ENCODE data around the gene PRODH2.
A peak's percentile ranks its signal among the peaks of the same experiment; 100 is the strongest.
"Not testable (repeated sequence)": the region's sequence is repeated elsewhere in the genome, so short reads cannot be mapped to it uniquely, and the experiment has no call there.

Gene PRODH2

GRCh38 chr19:35813043-35813890 is 622 bp upstream of the PRODH2 start:
- Histone ChIP-seq H3K4me3 (ENCODE audit: low read length) (no peak overlapping the region), H3K27ac (ENCODE audit: low read length) (no peak overlapping the region), H3K4me1 (ENCODE audit: control insufficient read depth, insufficient read depth, low read length) (no peaks in the 10 kb centered on the region), H3K27me3 (ENCODE audit: control insufficient read depth, insufficient read depth, low read length) (no peaks in the 10 kb centered on the region), H3K36me3 (ENCODE audit: control insufficient read depth, insufficient read depth, low read length) (no peaks in the 10 kb centered on the region), H3K9me3 (ENCODE audit: control insufficient read depth, insufficient read depth, low read length) (no peaks in the 10 kb centered on the region)
- WGBS (ENCODE audit: insufficient coverage, insufficient read length): no CpG with 5 or more reads among the region's 11 CpGs
- no peak for DNase-seq (ENCODE audit: low read depth, low spot score)

- Histone ChIP-seq H3K4me1 (ENCODE audit: control insufficient read depth, insufficient read depth, low read length) (no peaks in the 10 kb centered on the region), H3K27me3 (ENCODE audit: control insufficient read depth, insufficient read depth, low read length) (no peaks in the 10 kb centered on the region), H3K9me3 (ENCODE audit: control insufficient read depth, insufficient read depth, low read length) (no peaks in the 10 kb centered on the region), H3K36me3 (ENCODE audit: control insufficient read depth, insufficient read depth, low read length) (no peaks in the 10 kb centered on the region), H3K4me3 (ENCODE audit: low read length) (no peak overlapping the region), H3K27ac (ENCODE audit: low read length) (no peak overlapping the region)
- WGBS (ENCODE audit: insufficient coverage, insufficient read length): no CpG with 5 or more reads among the region's 18 CpGs
- no peak for DNase-seq (ENCODE audit: low read depth, low spot score)
These were observed 1.1 kb downstream of the PRODH2 start for GRCh38 chr19:35811317-35812219.

GRCh38 chr19:35807633-35808032 is 5.0 kb downstream of the PRODH2 start:
- Histone ChIP-seq H3K4me3 (ENCODE audit: low read length) (no peak overlapping the region), H3K9me3 (ENCODE audit: control insufficient read depth, insufficient read depth, low read length) (no peaks in the 10 kb centered on the region), H3K27me3 (ENCODE audit: control insufficient read depth, insufficient read depth, low read length) (no peaks in the 10 kb centered on the region), H3K27ac (ENCODE audit: low read length) (no peak overlapping the region), H3K36me3 (ENCODE audit: control insufficient read depth, insufficient read depth, low read length) (no peaks in the 10 kb centered on the region), H3K4me1 (ENCODE audit: control insufficient read depth, insufficient read depth, low read length) (no peaks in the 10 kb centered on the region)
- no peak for DNase-seq (ENCODE audit: low read depth, low spot score)
- WGBS (ENCODE audit: insufficient coverage, insufficient read length): no CpG with 5 or more reads among the region's 5 CpGs

GRCh38 chr19:35806597-35806996 is 6.0 kb downstream of the PRODH2 start:
- no peaks in the 10 kb centered on the region for H3K27me3 ChIP-seq (ENCODE audit: control insufficient read depth, insufficient read depth, low read length)
- no peak overlapping the region for H3K4me3 ChIP-seq (ENCODE audit: low read length)
- H3K4me1 ChIP-seq (ENCODE audit: control insufficient read depth, insufficient read depth, low read length): no peaks in the 10 kb centered on the region
- H3K36me3 ChIP-seq (ENCODE audit: control insufficient read depth, insufficient read depth, low read length): no peaks in the 10 kb centered on the region
- H3K27ac ChIP-seq (ENCODE audit: low read length): no peak overlapping the region
- no peak for DNase-seq (ENCODE audit: low read depth, low spot score)
- no CpG with 5 or more reads among the region's 18 CpGs for WGBS (ENCODE audit: insufficient coverage, insufficient read length)
- H3K9me3 ChIP-seq (ENCODE audit: control insufficient read depth, insufficient read depth, low read length): no peaks in the 10 kb centered on the region

- no peak for DNase-seq (ENCODE audit: low read depth, low spot score)
- H3K27me3 ChIP-seq (ENCODE audit: control insufficient read depth, insufficient read depth, low read length): no peaks in the 10 kb centered on the region
These were observed 7.0 kb downstream of the PRODH2 start for GRCh38 chr19:35805526-35806102.

GRCh38 chr19:35801828-35802227 is 10.8 kb downstream of the PRODH2 start:
- Histone ChIP-seq H3K27me3 (ENCODE audit: control insufficient read depth, insufficient read depth, low read length) (peaks cover 2% of the 10 kb centered on the region; the same call in 1 of the 2 replicates), H3K27ac (ENCODE audit: low read length) (no peak overlapping the region), H3K4me1 (ENCODE audit: control insufficient read depth, insufficient read depth, low read length) (peaks cover 2% of the 10 kb centered on the region; the same call in 1 of the 2 replicates), H3K36me3 (ENCODE audit: control insufficient read depth, insufficient read depth, low read length) (no peaks in the 10 kb centered on the region), H3K9me3 (ENCODE audit: control insufficient read depth, insufficient read depth, low read length) (no peaks in the 10 kb centered on the region), H3K4me3 (ENCODE audit: low read length) (no peak overlapping the region)
- no peak for DNase-seq (ENCODE audit: low read depth, low spot score)
- no CpG with 5 or more reads among the region's 3 CpGs for WGBS (ENCODE audit: insufficient coverage, insufficient read length)

More at GRCh38 chr19:35805526-35806102, 7.0 kb downstream of the PRODH2 start:
- Histone ChIP-seq H3K4me3 (ENCODE audit: low read length) (no peak overlapping the region), H3K4me1 (ENCODE audit: control insufficient read depth, insufficient read depth, low read length) (no peaks in the 10 kb centered on the region), H3K36me3 (ENCODE audit: control insufficient read depth, insufficient read depth, low read length) (no peaks in the 10 kb centered on the region), H3K9me3 (ENCODE audit: control insufficient read depth, insufficient read depth, low read length) (no peaks in the 10 kb centered on the region), H3K27ac (ENCODE audit: low read length) (no peak overlapping the region)
- WGBS (ENCODE audit: insufficient coverage, insufficient read length): no CpG with 5 or more reads among the region's 5 CpGs

- H3K4me1 ChIP-seq (ENCODE audit: control insufficient read depth, insufficient read depth, low read length): peaks cover 2% of the 10 kb centered on the region; the same call in 1 of the 2 replicates
- no peaks in the 10 kb centered on the region for H3K36me3 ChIP-seq (ENCODE audit: control insufficient read depth, insufficient read depth, low read length)
- H3K27me3 ChIP-seq (ENCODE audit: control insufficient read depth, insufficient read depth, low read length): peaks cover 2% of the 10 kb centered on the region; the same call in 1 of the 2 replicates
- WGBS (ENCODE audit: insufficient coverage, insufficient read length): no CpG with 5 or more reads among the region's 15 CpGs
- H3K4me3 ChIP-seq (ENCODE audit: low read length): peak overlapping the region; percentile 17; the same call in 1 of the 2 replicates
- DNase-seq (ENCODE audit: low read depth, low spot score): no peak
- no peak overlapping the region for H3K27ac ChIP-seq (ENCODE audit: low read length)
- no peaks in the 10 kb centered on the region for H3K9me3 ChIP-seq (ENCODE audit: control insufficient read depth, insufficient read depth, low read length)
These were observed 15.0 kb downstream of the PRODH2 start for GRCh38 chr19:35797663-35798062.

GRCh38 chr19:35796645-35797542 is 15.8 kb downstream of the PRODH2 start:
- Histone ChIP-seq H3K36me3 (ENCODE audit: control insufficient read depth, insufficient read depth, low read length) (no peaks in the 10 kb centered on the region), H3K27ac (ENCODE audit: low read length) (no peak overlapping the region), H3K9me3 (ENCODE audit: control insufficient read depth, insufficient read depth, low read length) (no peaks in the 10 kb centered on the region), H3K27me3 (ENCODE audit: control insufficient read depth, insufficient read depth, low read length) (peaks cover 2% of the 10 kb centered on the region; the same call in 1 of the 2 replicates), H3K4me3 (ENCODE audit: low read length) (peak overlapping the region; percentile 24; the same call in 1 of the 2 replicates), H3K4me1 (ENCODE audit: control insufficient read depth, insufficient read depth, low read length) (peaks cover 2% of the 10 kb centered on the region; the same call in 1 of the 2 replicates)
- no peak for DNase-seq (ENCODE audit: low read depth, low spot score)
- no CpG with 5 or more reads among the region's 39 CpGs for WGBS (ENCODE audit: insufficient coverage, insufficient read length)

- not testable (repeated sequence) for DNase-seq (ENCODE audit: low read depth, low spot score); H3K27me3 ChIP-seq (ENCODE audit: control insufficient read depth, insufficient read depth, low read length); H3K36me3 ChIP-seq (ENCODE audit: control insufficient read depth, insufficient read depth, low read length); H3K4me1 ChIP-seq (ENCODE audit: control insufficient read depth, insufficient read depth, low read length); H3K4me3 ChIP-seq (ENCODE audit: low read length); H3K27ac ChIP-seq (ENCODE audit: low read length); H3K9me3 ChIP-seq (ENCODE audit: control insufficient read depth, insufficient read depth, low read length)
- no CpG with 5 or more reads among the region's 1 CpG for WGBS (ENCODE audit: insufficient coverage, insufficient read length)
These were observed 17.1 kb downstream of the PRODH2 start for GRCh38 chr19:35795564-35795963.
